Thoracic aorta (tissue), 2 donors: ENCODE data around the gene RACK1. TPM values are rescaled to one million over a fixed set of nuclear protein-coding genes. Genes with fewer than 3 reads are reported as not detected.
"Not testable (repeated sequence)": the region's sequence is repeated elsewhere in the genome, so short reads cannot be mapped to it uniquely, and the experiment has no call there.

Experiments
- ATAC-seq: fragments of 150-250 bp; one replicate; pipeline ENCODE4 v1.8.0; 2017; ENCODE audit warnings: low read depth; ENCODE audit not compliant: insufficient number of reproducible peaks, low FRiP score
- DNase-seq: peaks from one replicate; pipeline ENCODE4 v3.0.0-alpha.2; 2020; ENCODE audit warnings: low spot score
- H3K27ac ChIP-seq, 2 donors: fragments of 200-600 bp; sonication (generic); 1 replicate in 1 of 2; 2 replicates in 1 of 2; pipeline ENCODE4 v1.5.1; 2016; ENCODE audit warnings: mild to moderate bottlenecking in 2 of 2, moderate library complexity in 2 of 2
- H3K27me3 ChIP-seq: fragments of 200-600 bp; sonication (generic); replicated peaks from 2 replicates; pipeline ENCODE4 v1.6.0; 2016; ENCODE audit warnings: mild to moderate bottlenecking; ENCODE audit not compliant: insufficient read depth
- H3K36me3 ChIP-seq: fragments of 200-600 bp; sonication (generic); one replicate; pipeline ENCODE4 v1.5.1; 2016
- H3K4me1 ChIP-seq, 2 donors: fragments of 200-600 bp; sonication (generic); 1 replicate in 1 of 2; 2 replicates in 1 of 2; pipeline versions ENCODE4 v1.5.1 to v1.6.0; 2016; ENCODE audit warnings: low read depth in 2 of 2, mild to moderate bottlenecking in 1 of 2; ENCODE audit not compliant: control insufficient read depth in 1 of 2
- H3K4me3 ChIP-seq: fragments of 200-600 bp; sonication (generic); 2 replicates; pipeline ENCODE4 v1.5.1; 2016; ENCODE audit warnings: mild to moderate bottlenecking
- H3K9me3 ChIP-seq: fragments of 200-600 bp; sonication (generic); 2 replicates; pipeline ENCODE4 v1.5.1; 2016
- total RNA-seq, 2 donors: library from RNA; depleted of rRNA; stranded (reverse); fragments of >200 nt; gene quantifications; one replicate each; pipeline versions ENCODE4 v1.1.0 to v1.2.3, GENCODE V29; 2016
- TF ChIP-seq, protein P1 (sequence below): fragments of 200-600 bp; sonication (generic); IDR thresholded peaks from one replicate; pipeline ENCODE4 v1.5.1; 2019; ENCODE audit warnings: antibody characterized with exemption

Gene RACK1
- total RNA-seq, 2 donors from 2014 or later = 1,534 to 1,629 TPM

DNA sequence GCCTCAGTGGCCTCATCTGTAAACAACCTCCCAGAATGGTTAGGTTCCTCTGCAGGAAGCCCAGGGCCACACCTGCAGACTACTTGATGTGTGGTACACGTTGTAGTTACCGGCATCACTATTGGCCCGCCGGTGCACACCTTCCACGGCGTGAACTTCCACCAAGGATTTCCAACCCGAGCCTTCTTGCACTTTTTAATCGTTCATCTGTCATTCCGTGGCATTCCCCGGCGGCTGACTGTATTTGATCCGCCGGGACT is 26.0 kb downstream of the RACK1 start:
- Histone ChIP-seq H3K4me1 (peaks cover 9% of the 10 kb centered on the region in 2 donors), H3K36me3 (no peaks in the 10 kb centered on the region), H3K4me3 (peak overlapping the region; percentile 66), H3K9me3 (no peaks in the 10 kb centered on the region), H3K27me3 (no peaks in the 10 kb centered on the region), H3K27ac (peak overlapping the region; percentile 49 to 60)
- TF ChIP-seq, protein P1, sequence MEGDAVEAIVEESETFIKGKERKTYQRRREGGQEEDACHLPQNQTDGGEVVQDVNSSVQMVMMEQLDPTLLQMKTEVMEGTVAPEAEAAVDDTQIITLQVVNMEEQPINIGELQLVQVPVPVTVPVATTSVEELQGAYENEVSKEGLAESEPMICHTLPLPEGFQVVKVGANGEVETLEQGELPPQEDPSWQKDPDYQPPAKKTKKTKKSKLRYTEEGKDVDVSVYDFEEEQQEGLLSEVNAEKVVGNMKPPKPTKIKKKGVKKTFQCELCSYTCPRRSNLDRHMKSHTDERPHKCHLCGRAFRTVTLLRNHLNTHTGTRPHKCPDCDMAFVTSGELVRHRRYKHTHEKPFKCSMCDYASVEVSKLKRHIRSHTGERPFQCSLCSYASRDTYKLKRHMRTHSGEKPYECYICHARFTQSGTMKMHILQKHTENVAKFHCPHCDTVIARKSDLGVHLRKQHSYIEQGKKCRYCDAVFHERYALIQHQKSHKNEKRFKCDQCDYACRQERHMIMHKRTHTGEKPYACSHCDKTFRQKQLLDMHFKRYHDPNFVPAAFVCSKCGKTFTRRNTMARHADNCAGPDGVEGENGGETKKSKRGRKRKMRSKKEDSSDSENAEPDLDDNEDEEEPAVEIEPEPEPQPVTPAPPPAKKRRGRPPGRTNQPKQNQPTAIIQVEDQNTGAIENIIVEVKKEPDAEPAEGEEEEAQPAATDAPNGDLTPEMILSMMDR = no peak
- ATAC-seq = no peak
- DNase-seq = no peak

DNA sequence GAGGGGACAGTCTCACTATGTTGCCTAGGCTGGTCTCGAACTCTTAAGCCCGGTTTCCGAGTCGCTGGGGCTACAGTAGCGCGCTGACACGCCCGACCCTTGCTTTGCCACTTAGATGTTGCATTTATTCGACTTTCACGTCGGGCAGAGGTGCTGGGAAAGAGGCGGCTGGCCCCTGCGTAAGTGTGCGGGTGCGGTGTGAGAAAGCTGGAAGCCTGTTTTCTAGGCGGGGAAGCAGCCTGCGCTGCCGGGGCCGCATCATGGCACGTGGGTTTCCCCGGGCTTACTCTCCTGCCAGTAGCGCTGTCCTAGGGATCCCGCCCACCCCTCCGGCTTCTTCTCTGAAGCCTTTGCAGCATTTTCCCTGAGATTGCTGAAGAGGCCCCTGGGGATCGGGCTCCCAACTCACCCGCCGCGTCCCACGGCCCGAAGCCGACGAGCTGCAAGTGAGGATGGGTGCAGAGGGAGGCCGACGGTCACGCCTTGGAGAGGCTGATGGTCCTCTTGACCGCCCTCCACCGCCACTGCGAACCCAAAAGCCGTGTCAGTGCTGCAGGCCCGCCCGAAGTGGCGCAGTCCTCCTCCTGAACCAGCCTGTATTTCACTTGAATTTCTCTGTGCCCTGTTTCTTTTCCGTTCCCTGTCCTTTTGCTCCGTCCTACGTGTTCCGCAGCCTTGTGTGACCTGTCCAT is 26.4 kb downstream of the RACK1 start:
- Histone ChIP-seq H3K27me3 (no peaks in the 10 kb centered on the region), H3K9me3 (no peaks in the 10 kb centered on the region), H3K27ac (peak overlapping the region; percentile 49 to 60), H3K36me3 (no peaks in the 10 kb centered on the region), H3K4me1 (peaks cover 9% of the 10 kb centered on the region in 2 donors), H3K4me3 (peak overlapping the region; percentile 66)
- ATAC-seq (no peak), DNase-seq (no peak)
- TF ChIP-seq, protein P1 = no peak

DNA sequence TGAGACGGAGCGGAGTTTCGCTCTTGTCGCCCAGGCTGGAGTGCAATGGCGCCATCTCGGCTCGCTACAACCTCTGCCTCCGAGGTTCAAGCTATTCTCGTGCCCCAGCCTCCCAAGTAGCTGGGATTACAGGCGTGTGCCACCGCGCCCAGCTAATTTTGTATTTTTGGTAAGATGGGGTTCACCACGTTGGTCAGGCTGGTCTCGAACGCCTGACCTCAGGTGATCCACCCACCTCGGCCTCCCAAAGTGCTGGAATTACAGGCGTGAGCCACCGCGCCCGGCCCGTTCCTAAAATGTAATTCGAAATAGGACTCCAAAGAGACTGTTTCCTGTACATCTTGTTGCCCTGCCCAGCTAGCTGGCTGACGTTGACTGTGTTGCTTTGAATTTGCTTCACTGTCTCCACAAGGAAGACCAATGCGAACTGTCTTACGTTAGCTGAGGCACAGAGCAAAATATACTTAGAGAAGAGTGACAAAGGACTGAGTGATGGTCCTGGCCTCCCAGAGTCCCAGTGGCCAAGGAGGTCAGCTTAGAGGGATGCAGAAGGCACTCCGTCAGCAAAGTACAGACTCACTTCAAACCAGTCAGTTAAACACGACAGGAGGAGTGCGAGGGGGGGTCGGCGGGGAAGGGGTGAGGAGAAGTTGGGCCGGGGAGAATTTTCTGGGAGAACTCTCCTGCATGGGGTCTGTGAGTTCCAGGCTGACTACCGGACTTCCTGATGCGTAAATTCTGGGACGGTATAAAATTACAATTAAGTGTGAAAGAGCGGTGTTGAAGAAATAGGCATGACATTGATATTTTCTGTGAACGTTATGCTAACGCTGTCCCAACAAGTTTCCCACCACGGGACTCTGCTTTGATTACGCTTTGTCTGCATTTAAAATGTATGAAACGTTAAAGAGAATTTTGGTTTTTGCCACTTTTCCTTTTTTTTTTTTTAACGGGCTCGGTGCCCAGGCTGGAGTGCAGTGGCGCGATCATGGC is 27.4 kb downstream of the RACK1 start:
- TF ChIP-seq, protein P1 = no peak
- ATAC-seq (no peak), DNase-seq (no peak)
- H3K9me3 ChIP-seq = no peaks in the 10 kb centered on the region
- no peaks in the 10 kb centered on the region for H3K27me3 ChIP-seq
- H3K4me1 ChIP-seq = peaks cover 9% of the 10 kb centered on the region in 2 donors
- peak overlapping the region; percentile 66 for H3K4me3 ChIP-seq
- H3K27ac ChIP-seq = peak overlapping the region in 1 of 2 donors; percentile 25
- H3K36me3 ChIP-seq = no peaks in the 10 kb centered on the region

DNA sequence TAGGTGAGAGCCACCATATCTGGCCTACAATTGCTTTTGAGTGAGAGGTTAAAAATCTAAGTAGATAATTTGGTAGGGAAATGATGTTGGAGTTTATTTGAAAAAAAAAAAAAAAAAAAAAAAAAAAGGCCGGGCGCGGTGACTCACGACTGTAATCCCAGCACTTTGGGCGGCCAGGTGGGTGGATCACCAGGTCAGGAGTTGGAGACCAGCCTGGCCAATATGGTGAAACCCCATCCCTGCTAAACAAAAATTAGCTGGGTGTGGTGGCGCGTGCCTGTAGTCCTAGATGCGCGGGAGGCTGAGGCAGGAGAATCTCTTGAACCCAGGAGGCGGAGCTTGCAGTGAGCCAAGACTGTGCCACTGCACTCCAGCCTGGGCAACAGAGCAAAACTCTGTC is 29.5 kb downstream of the RACK1 start:
- not testable (repeated sequence) for H3K27ac ChIP-seq, DNase-seq, H3K9me3 ChIP-seq, H3K27me3 ChIP-seq, H3K36me3 ChIP-seq, ATAC-seq, H3K4me1 ChIP-seq, H3K4me3 ChIP-seq

DNA sequence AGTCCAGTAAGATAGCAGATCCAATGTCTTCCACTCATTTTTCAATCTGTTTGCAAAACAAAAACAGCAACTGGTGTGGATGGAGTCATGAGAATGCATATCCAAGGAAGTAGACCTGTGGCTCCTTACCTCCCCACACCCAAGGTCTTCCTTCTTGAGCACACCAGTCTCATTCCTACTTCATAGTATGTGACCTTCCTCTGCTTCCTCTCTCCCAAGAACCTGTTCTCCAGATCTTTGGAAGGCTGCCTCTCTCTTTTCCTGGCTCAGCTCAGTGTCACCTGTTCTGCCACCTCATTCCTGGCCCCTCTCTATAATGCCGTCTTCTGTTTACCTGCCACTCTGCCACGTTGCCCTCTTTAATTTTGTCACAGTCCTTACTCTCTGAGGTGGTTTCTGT is 30.8 kb downstream of the RACK1 start:
- DNase-seq = no peak
- Histone ChIP-seq H3K27ac (no peak overlapping the region), H3K27me3 (no peaks in the 10 kb centered on the region), H3K4me1 (peaks cover 5 to 9% of the 10 kb centered on the region in 2 donors), H3K9me3 (no peaks in the 10 kb centered on the region), H3K4me3 (no peak overlapping the region), H3K36me3 (no peaks in the 10 kb centered on the region)
- ATAC-seq = no peak
- TF ChIP-seq, protein P1 = no peak
